Osteocyte (in vitro differentiated cells): Measurements from ENCODE around the gene MARCO. TPM values are rescaled to one million over a fixed set of nuclear protein-coding genes. Genes with fewer than 3 reads are reported as not detected.

Source experiments
- DNase-seq: peaks from one replicate; pipeline ENCODE4 v3.0.0; 2021; ENCODE audit warnings: mixed read lengths; ENCODE audit not compliant: unreplicated experiment; ENCODE audit errors: extremely low spot score
- H3K27ac Mint-ChIP-seq: one replicate; pipeline ENCODE4 v1.8.0; 2021; ENCODE audit warnings: mild to moderate bottlenecking, mixed read lengths; ENCODE audit not compliant: unreplicated experiment
- H3K27me3 Mint-ChIP-seq: one replicate; pipeline ENCODE4 v1.8.0; 2021; ENCODE audit warnings: mixed read lengths; ENCODE audit not compliant: unreplicated experiment
- H3K36me3 Mint-ChIP-seq: one replicate; pipeline ENCODE4 v1.8.0; 2021; ENCODE audit warnings: mixed read lengths; ENCODE audit not compliant: unreplicated experiment
- H3K4me1 Mint-ChIP-seq: one replicate; pipeline ENCODE4 v1.8.0; 2021; ENCODE audit warnings: mixed read lengths; ENCODE audit not compliant: unreplicated experiment
- H3K4me3 Mint-ChIP-seq: one replicate; pipeline ENCODE4 v1.8.0; 2021; ENCODE audit warnings: mild to moderate bottlenecking, moderate library complexity, mixed read lengths; ENCODE audit not compliant: unreplicated experiment
- H3K9me3 Mint-ChIP-seq: one replicate; pipeline ENCODE4 v1.8.0; 2021; ENCODE audit warnings: mixed read lengths; ENCODE audit not compliant: unreplicated experiment
- CTCF ChIP-seq: fragments of 200-600 bp; sonication (generic); IDR thresholded peaks from 2 replicates; pipeline ENCODE4 v1.5.0; 2021; ENCODE audit warnings: antibody characterized with exemption, mild to moderate bottlenecking, moderate library complexity
- total RNA-seq: library from RNA; stranded (reverse); gene quantifications from 2 replicates; pipeline ENCODE4 v1.2.1, GENCODE V29; 2021

MARCO gene
- total RNA-seq, 1 donor from 2014 or later, result not detected

DNA sequence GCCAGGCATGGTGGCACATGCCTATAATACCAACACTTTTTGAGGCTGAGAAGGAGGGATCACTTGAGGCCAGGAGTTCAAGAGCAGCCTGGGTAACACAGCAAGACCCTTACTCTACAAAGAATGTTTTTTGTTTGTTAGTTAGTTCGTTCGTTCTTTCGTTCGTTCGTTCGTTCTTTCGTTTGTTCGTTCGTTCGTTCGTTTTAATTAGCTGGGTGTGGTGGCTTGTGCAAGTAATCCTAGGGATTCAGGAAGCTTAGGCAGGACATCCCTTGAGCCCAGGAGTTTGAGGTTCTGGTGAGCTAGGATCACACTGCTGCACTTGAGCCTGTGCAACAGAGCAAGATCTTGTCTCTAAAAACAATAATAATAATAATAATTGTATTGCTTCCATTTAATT lies 98.7 kb downstream of the MARCO start:
- Mint-ChIP-seq H3K27ac (no peak overlapping the region), H3K36me3 (no peaks in the 10 kb centered on the region), H3K4me3 (no peak overlapping the region), H3K27me3 (peaks cover 5% of the 10 kb centered on the region), H3K4me1 (no peaks in the 10 kb centered on the region), H3K9me3 (no peaks in the 10 kb centered on the region)
- no peak for DNase-seq
- no peak for TF ChIP-seq CTCF

Other genes with a start within 250 kb of the MARCO start
- gene EN1, start 94.5 kb upstream of the MARCO start, total RNA-seq, result not detected in 2 replicates
- gene C1QL2, start 216.6 kb downstream of the MARCO start, total RNA-seq, result not detected in 2 replicates